B cell (primary cell): ENCODE results near the gene CRYGB.

Source experiments
- EZH2 ChIP-seq: IDR thresholded peaks from 2 replicates; pipeline ENCODE4 v1.6.1; 2012; ENCODE audit warnings: borderline replicate concordance, low read depth, mild to moderate bottlenecking, moderate library complexity, low read length; ENCODE audit not compliant: insufficient read depth, poor library complexity, severe bottlenecking
- TF ChIP-seq, protein P1 (sequence below): fragments of 200-600 bp; IDR thresholded peaks from one replicate; pipeline ENCODE4 v1.8.0; 2022; ENCODE audit warnings: antibody characterized with exemption, mild to moderate bottlenecking

DNA sequence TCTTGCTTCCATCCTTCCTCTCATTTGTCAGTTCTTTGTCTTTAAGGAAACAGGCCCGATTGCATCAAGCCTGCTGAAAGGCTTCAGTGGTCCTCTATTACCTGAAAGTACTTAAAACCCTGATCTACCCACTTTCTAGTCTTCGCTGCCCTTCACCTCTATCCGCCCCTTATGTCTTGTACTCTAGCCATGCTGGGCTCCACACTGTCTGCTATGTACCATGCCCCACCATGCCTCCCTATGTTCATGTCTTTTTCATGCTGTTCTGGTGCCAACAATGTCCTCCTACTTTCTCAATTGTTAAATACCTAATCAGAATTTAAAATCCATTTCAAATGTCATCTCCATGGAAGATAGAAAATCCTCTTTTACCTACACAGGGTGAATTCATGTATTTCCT is 49.9 kb downstream of the CRYGB start:
- no peak for TF ChIP-seq EZH2
- TF ChIP-seq, protein P1, sequence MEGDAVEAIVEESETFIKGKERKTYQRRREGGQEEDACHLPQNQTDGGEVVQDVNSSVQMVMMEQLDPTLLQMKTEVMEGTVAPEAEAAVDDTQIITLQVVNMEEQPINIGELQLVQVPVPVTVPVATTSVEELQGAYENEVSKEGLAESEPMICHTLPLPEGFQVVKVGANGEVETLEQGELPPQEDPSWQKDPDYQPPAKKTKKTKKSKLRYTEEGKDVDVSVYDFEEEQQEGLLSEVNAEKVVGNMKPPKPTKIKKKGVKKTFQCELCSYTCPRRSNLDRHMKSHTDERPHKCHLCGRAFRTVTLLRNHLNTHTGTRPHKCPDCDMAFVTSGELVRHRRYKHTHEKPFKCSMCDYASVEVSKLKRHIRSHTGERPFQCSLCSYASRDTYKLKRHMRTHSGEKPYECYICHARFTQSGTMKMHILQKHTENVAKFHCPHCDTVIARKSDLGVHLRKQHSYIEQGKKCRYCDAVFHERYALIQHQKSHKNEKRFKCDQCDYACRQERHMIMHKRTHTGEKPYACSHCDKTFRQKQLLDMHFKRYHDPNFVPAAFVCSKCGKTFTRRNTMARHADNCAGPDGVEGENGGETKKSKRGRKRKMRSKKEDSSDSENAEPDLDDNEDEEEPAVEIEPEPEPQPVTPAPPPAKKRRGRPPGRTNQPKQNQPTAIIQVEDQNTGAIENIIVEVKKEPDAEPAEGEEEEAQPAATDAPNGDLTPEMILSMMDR, result no peak
